Measurements from ENCODE around the gene NMNAT3.

DNA sequence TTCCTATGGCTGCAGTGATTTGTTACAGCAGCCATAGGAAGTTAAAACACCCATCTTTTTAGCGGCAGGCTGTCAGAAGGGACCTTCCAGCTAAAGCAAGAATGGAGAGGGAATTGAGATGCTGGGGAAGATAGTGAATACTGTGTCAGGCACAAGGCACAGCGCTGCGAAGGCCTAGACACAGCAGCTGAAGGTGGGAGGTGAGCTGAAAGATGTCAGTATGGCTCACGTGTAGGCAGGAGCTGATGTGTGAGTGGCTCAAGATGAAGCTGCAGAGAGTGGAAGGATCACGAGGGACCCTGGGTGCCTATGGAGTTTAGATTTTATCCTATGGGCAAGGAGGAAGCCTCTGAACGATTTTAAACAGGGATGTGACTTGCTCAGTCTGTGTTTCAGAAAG, 44.3 kb downstream of the NMNAT3 start:
- TF ChIP-seq CTCF (IDR thresholded peaks at IDR 0.05): no peak
- TF ChIP-seq EZH2 (IDR thresholded peaks at IDR 0.05): no peak
- TF ChIP-seq EZH2phosphoT487 (IDR thresholded peaks at IDR 0.05): no peak

Data from neural progenitor cell (in vitro differentiated cells).